ENCODE measurements around the gene NMRK1. TPM values are rescaled to one million over a fixed set of nuclear protein-coding genes. Genes with fewer than 3 reads are reported as not detected.

NMRK1 gene
- total and polyA plus RNA-seq, 2 donors (not counting 3 experiments of a cell fraction or from before 2014, with no cell fraction given): 24.3 to 32.6 TPM

DNA sequence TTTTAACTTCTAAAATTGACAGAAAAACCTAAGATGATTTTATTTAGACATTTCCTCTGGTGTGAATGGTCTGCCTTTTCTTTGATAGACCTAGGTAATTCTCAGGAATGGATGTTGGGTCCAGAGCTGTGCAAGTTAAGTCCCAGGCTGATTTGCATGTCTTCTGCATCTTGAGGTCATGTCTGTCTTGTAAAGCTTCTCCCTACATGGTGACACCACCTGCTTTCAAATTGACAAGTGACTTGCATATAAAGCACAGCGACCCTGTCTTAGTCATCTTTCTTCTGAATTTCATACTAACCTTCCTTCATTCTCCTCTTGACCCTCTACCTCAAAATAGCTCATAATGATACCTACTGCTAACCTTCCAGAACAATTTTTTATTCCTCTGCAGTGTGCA is 29.6 kb upstream of the NMRK1 start:
- H3K9me3 ChIP-seq (replicated peaks; ENCODE audit: control insufficient read depth, insufficient read depth, low read length): no peaks in the 10 kb centered on the region
- H3K4me2 ChIP-seq (ENCODE audit: insufficient read depth, low read length): no peak overlapping the region
- CTCF ChIA-PET: no interaction called here
- no peak overlapping the region for H3K4me3 ChIP-seq (replicated peaks in 1 of 3; ENCODE audit: insufficient read depth in 1 of 3, low read depth in 1 of 3, low read length in 3 of 3)
- no peak overlapping the region for H3K27ac ChIP-seq (ENCODE audit: insufficient read depth, low read depth, low read length)
- no TSS peak for BruUV-seq (replicated peaks)
- peaks cover 3% of the 10 kb centered on the region for H4K20me1 ChIP-seq (replicated peaks; ENCODE audit: control insufficient read depth, extremely low read depth, insufficient read depth, low read length)
- intact Hi-C loops (cut with micrococcal nuclease) (no loop called here), dilution Hi-C loops (cut with MboI; ENCODE audit: extremely low pct_ligation_motif_present, low sequenced_read_pairs) (no loop called here)
- peaks cover 59% of the 10 kb centered on the region for H3K79me2 ChIP-seq (ENCODE audit: control insufficient read depth, insufficient read depth, low read length)
- DNase-seq (ENCODE audit: low read depth, low spot score) (no peak), FAIRE-seq (no peak)
- no peak for TF ChIP-seq CTCF (IDR thresholded peaks at IDR 0.05; ENCODE audit: extremely low read depth in 1 of 2, insufficient read depth in 1 of 2, low read depth in 1 of 2, low read length in 2 of 2)
- TF ChIP-seq POLR2A (IDR thresholded peaks at IDR 0.05; ENCODE audit: low read depth, low read length): no peak
- TF ChIP-seq JUN (IDR thresholded peaks at IDR 0.05; ENCODE audit: borderline replicate concordance, insufficient read depth, insufficient read length, low read depth): no peak
- TF ChIP-seq EZH2 (IDR thresholded peaks at IDR 0.05; ENCODE audit: borderline replicate concordance, low read depth, low read length, severe bottlenecking): no peak
- no peaks in the 10 kb centered on the region for H3K9me1 ChIP-seq (replicated peaks; ENCODE audit: control insufficient read depth, extremely low read depth, insufficient read depth, low read length)
- peaks cover 11% of the 10 kb centered on the region for H3K4me1 ChIP-seq (ENCODE audit: control insufficient read depth, extremely low read depth, insufficient read depth, low read length)
- POLR2A ChIA-PET: no interaction called here
- H3K27me3 ChIP-seq (ENCODE audit: control insufficient read depth in 2 of 2, insufficient read depth in 2 of 2, low read length in 2 of 2): no peaks in the 10 kb centered on the region
- H3K9ac ChIP-seq (replicated peaks; ENCODE audit: extremely low read depth, insufficient read depth, low read length): no peak overlapping the region
- H3K36me3 ChIP-seq (ENCODE audit: control insufficient read depth in 2 of 2, extremely low read depth in 1 of 2, insufficient read depth in 2 of 2, low read length in 2 of 2): peaks cover 3 to 15% of the 10 kb centered on the region in 2 experiments
- no peak overlapping the region for H2AFZ ChIP-seq (ENCODE audit: low read depth, low read length)

DNA sequence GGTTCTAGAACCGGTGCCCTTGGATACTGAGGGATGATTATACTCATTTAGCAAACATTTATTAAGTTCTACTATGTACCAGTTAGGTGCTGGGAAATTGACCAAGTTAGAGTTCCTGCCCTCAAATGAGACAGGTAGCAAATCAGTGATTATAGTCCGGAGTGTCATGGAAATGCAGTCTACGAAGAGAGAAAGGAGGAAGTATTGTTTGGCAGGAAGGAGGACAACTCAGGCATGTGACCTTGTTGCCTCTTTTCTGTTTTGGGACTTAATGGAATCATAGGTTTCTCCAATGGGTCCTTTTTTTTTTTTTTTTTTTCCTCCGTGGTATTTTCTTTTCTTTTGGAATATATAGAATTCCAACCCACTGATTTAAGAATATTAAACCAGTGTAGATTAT is 28.4 kb upstream of the NMRK1 start:
- peaks cover 60% of the 10 kb centered on the region for H3K79me2 ChIP-seq (ENCODE audit: control insufficient read depth, insufficient read depth, low read length)
- no peak overlapping the region for H3K4me2 ChIP-seq (ENCODE audit: insufficient read depth, low read length)
- no peak overlapping the region for H3K9ac ChIP-seq (replicated peaks; ENCODE audit: extremely low read depth, insufficient read depth, low read length)
- peaks cover 0 to 15% of the 10 kb centered on the region in 2 experiments for H3K36me3 ChIP-seq (ENCODE audit: control insufficient read depth in 2 of 2, extremely low read depth in 1 of 2, insufficient read depth in 2 of 2, low read length in 2 of 2)
- DNase-seq (ENCODE audit: low read depth, low spot score) (no peak), FAIRE-seq (no peak)
- dilution Hi-C loops (cut with MboI; ENCODE audit: extremely low pct_ligation_motif_present, low sequenced_read_pairs): no loop called here
- H4K20me1 ChIP-seq (replicated peaks; ENCODE audit: control insufficient read depth, extremely low read depth, insufficient read depth, low read length): peaks cover 3% of the 10 kb centered on the region
- peaks cover 15% of the 10 kb centered on the region for H3K4me1 ChIP-seq (ENCODE audit: control insufficient read depth, extremely low read depth, insufficient read depth, low read length)
- H3K9me3 ChIP-seq (replicated peaks; ENCODE audit: control insufficient read depth, insufficient read depth, low read length): no peaks in the 10 kb centered on the region
- CTCF ChIA-PET: interaction anchor here (1.0 kb wide), 2 partner anchors 11 to 32 kb away, joined by 3 to 4 read pairs; no protein-coding TSS in a partner anchor
- H3K27me3 ChIP-seq (ENCODE audit: control insufficient read depth in 2 of 2, insufficient read depth in 2 of 2, low read length in 2 of 2): no peaks in the 10 kb centered on the region
- no peak overlapping the region for H2AFZ ChIP-seq (ENCODE audit: low read depth, low read length)
- no peak overlapping the region for H3K4me3 ChIP-seq (replicated peaks in 1 of 3; ENCODE audit: insufficient read depth in 1 of 3, low read depth in 1 of 3, low read length in 3 of 3)
- intact Hi-C loops (cut with micrococcal nuclease): no loop called here
- POLR2A ChIA-PET: no interaction called here
- TF ChIP-seq JUN (IDR thresholded peaks at IDR 0.05; ENCODE audit: borderline replicate concordance, insufficient read depth, insufficient read length, low read depth) (no peak), GATA2 (IDR thresholded peaks at IDR 0.05; ENCODE audit: insufficient read depth, insufficient read length, low read depth, low read length) (no peak), MYC (IDR thresholded peaks at IDR 0.05; ENCODE audit: low read depth, low read length) (no peak), POLR2A (IDR thresholded peaks at IDR 0.05; ENCODE audit: low read depth, low read length) (no peak), CTCF (IDR thresholded peaks at IDR 0.05; ENCODE audit: extremely low read depth in 1 of 2, insufficient read depth in 1 of 2, low read depth in 1 of 2, low read length in 2 of 2) (no peak), EZH2 (IDR thresholded peaks at IDR 0.05; ENCODE audit: borderline replicate concordance, low read depth, low read length, severe bottlenecking) (no peak), FOS (IDR thresholded peaks at IDR 0.05; ENCODE audit: borderline replicate concordance, insufficient read depth, low read length) (no peak), POLR2AphosphoS5 (IDR thresholded peaks at IDR 0.05; ENCODE audit: insufficient read depth, low read depth, low read length) (no peak)
- TF ChIP-seq, protein P1, sequence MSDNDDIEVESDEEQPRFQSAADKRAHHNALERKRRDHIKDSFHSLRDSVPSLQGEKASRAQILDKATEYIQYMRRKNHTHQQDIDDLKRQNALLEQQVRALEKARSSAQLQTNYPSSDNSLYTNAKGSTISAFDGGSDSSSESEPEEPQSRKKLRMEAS (IDR thresholded peaks at IDR 0.05; ENCODE audit: insufficient read depth, insufficient read length): no peak
- no peaks in the 10 kb centered on the region for H3K9me1 ChIP-seq (replicated peaks; ENCODE audit: control insufficient read depth, extremely low read depth, insufficient read depth, low read length)
- no TSS peak for BruUV-seq (replicated peaks)
- H3K27ac ChIP-seq (ENCODE audit: insufficient read depth, low read depth, low read length): no peak overlapping the region

Data from endothelial cell of umbilical vein (primary cell).